ENCODE results near the gene PIK3R1. TPM values are rescaled to one million over a fixed set of nuclear protein-coding genes. Genes with fewer than 3 reads are reported as not detected.

Gene PIK3R1
- total and polyA plus RNA-seq, 2 experiments from 2014 or later, result 5.9 to 9.8 TPM

DNA sequence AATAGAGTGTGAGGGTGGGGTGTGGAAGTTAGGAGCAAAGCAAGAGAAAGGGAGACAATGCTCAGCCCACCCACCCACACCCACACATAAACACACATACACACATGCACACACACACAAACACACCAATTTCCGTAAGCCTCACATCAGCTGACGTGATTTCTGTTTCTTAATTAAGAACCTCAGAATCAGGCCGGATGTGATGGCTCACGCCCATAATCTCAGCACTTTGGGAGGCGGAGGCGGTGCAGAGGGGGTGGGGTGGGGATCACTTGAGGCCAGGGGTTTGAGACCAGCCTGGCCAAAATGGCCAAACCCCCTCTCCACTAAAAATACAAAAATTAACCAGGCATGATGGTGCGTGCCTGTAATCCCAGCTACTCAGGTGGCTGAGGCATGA is 26.4 kb upstream of the PIK3R1 start:
- H3K27ac Mint-ChIP-seq, result no peak overlapping the region
- H3K4me3 Mint-ChIP-seq, result no peak overlapping the region
- H3K27me3 Mint-ChIP-seq (ENCODE audit: insufficient read depth, low read depth, poor library complexity), result peaks cover 6% of the 10 kb centered on the region

GRCh38 chr5:68189613-68190012 is 25.9 kb upstream of the PIK3R1 start:
- DNase-seq (ENCODE audit: low spot score), result no peak
- ATAC-seq, result no peak
- Histone ChIP-seq H3F3A (replicated peaks; ENCODE audit: low read depth) (no peaks in the 10 kb centered on the region), H3K4me3 (no peak overlapping the region), H3K9me2 (ENCODE audit: insufficient read depth) (no peaks in the 10 kb centered on the region), H3K4me2 (no peak overlapping the region), H3K27me3 (ENCODE audit: insufficient read depth) (no peaks in the 10 kb centered on the region), H3K4me1 (ENCODE audit: insufficient read depth) (peaks cover 52% of the 10 kb centered on the region), H4K20me1 (replicated peaks; ENCODE audit: insufficient read depth) (no peaks in the 10 kb centered on the region), H3K79me2 (replicated peaks; ENCODE audit: insufficient read depth) (no peaks in the 10 kb centered on the region), H3K27ac (ENCODE audit: low read depth) (no peak overlapping the region), H3K36me3 (ENCODE audit: insufficient read depth) (no peaks in the 10 kb centered on the region), H2AFZ (no peak overlapping the region)
- H3K27ac Mint-ChIP-seq, result peak overlapping the region; percentile 8; the same call in 1 of the 2 replicates
- H3K36me3 Mint-ChIP-seq (ENCODE audit: low read depth), result peaks cover 3% of the 10 kb centered on the region; the same call in 1 of the 3 replicates
- no peaks in the 10 kb centered on the region for H3K9me3 Mint-ChIP-seq
- H3K27me3 Mint-ChIP-seq (ENCODE audit: insufficient read depth, low read depth, poor library complexity), result peaks cover 8% of the 10 kb centered on the region
- H3K4me1 Mint-ChIP-seq, result peaks cover 62% of the 10 kb centered on the region
- H3K4me3 Mint-ChIP-seq, result no peak overlapping the region
- TF ChIP-seq, protein P1, sequence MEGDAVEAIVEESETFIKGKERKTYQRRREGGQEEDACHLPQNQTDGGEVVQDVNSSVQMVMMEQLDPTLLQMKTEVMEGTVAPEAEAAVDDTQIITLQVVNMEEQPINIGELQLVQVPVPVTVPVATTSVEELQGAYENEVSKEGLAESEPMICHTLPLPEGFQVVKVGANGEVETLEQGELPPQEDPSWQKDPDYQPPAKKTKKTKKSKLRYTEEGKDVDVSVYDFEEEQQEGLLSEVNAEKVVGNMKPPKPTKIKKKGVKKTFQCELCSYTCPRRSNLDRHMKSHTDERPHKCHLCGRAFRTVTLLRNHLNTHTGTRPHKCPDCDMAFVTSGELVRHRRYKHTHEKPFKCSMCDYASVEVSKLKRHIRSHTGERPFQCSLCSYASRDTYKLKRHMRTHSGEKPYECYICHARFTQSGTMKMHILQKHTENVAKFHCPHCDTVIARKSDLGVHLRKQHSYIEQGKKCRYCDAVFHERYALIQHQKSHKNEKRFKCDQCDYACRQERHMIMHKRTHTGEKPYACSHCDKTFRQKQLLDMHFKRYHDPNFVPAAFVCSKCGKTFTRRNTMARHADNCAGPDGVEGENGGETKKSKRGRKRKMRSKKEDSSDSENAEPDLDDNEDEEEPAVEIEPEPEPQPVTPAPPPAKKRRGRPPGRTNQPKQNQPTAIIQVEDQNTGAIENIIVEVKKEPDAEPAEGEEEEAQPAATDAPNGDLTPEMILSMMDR (conservative IDR thresholded peaks at IDR 0.05; ENCODE audit: low read depth in 2 of 2), result no peak
- TF ChIP-seq CREB1 (CRISPR knock-in tag; IDR thresholded peaks at IDR 0.05; ENCODE audit: low read depth) (no peak), EZH2 (IDR thresholded peaks at IDR 0.05; ENCODE audit: low read depth, unreplicated experiment) (no peak), REST (IDR thresholded peaks at IDR 0.05; ENCODE audit: unreplicated experiment) (no peak), STAT1 (IDR thresholded peaks at IDR 0.05; ENCODE audit: unreplicated experiment) (no peak), ETS1 (IDR thresholded peaks at IDR 0.05) (no peak), ZNF331 (CRISPR knock-in tag; IDR thresholded peaks at IDR 0.05; ENCODE audit: low read depth) (no peak), NANOG (IDR thresholded peaks at IDR 0.05; ENCODE audit: borderline replicate concordance) (no peak)

More for the DNA sequence above, 26.4 kb upstream of the PIK3R1 start:
- Histone ChIP-seq H4K20me1 (replicated peaks; ENCODE audit: insufficient read depth) (no peaks in the 10 kb centered on the region), H3K27me3 (ENCODE audit: insufficient read depth) (no peaks in the 10 kb centered on the region), H3K4me3 (no peak overlapping the region), H3K4me2 (0 out of 2 replicates have a peak overlapping the region, but pooled peaks have one; percentile 83), H3K4me1 (ENCODE audit: insufficient read depth) (peaks cover 48% of the 10 kb centered on the region), H3K36me3 (ENCODE audit: insufficient read depth) (no peaks in the 10 kb centered on the region), H3F3A (replicated peaks; ENCODE audit: low read depth) (no peaks in the 10 kb centered on the region), H2AFZ (no peak overlapping the region), H3K79me2 (replicated peaks; ENCODE audit: insufficient read depth) (no peaks in the 10 kb centered on the region), H3K9me2 (ENCODE audit: insufficient read depth) (no peaks in the 10 kb centered on the region), H3K27ac (ENCODE audit: low read depth) (no peak overlapping the region)
- TF ChIP-seq NANOG (IDR thresholded peaks at IDR 0.05; ENCODE audit: borderline replicate concordance) (no peak), POLR2AphosphoS5 (IDR thresholded peaks at IDR 0.05; ENCODE audit: low read depth) (no peak), ZNF114 (CRISPR knock-in tag; IDR thresholded peaks at IDR 0.05) (no peak)
- TF ChIP-seq, protein P1 (conservative IDR thresholded peaks at IDR 0.05; ENCODE audit: low read depth in 2 of 2), result no peak
- peaks cover 3% of the 10 kb centered on the region; the same call in 1 of the 3 replicates for H3K36me3 Mint-ChIP-seq (ENCODE audit: low read depth)
- ATAC-seq (no peak), DNase-seq (ENCODE audit: low spot score) (no peak)
- no peaks in the 10 kb centered on the region for H3K9me3 Mint-ChIP-seq
- H3K4me1 Mint-ChIP-seq, result peaks cover 58% of the 10 kb centered on the region
